Peyer's patch (tissue), 4 donors: ENCODE data around the gene SPOCK3. TPM values are rescaled to one million over a fixed set of nuclear protein-coding genes. Genes with fewer than 3 reads are reported as not detected.

ENCODE experiments used
- DNase-seq, 3 donors: peaks; one replicate each; pipeline ENCODE4 v3.0.0-alpha.2; 2017 to 2019
- H3K27ac ChIP-seq, 4 donors: fragments of 200-600 bp; sonication (generic); one replicate each; pipeline ENCODE4 v1.5.1; 2016 to 2019
- H3K27me3 ChIP-seq, 2 donors: fragments of 200-600 bp; sonication (generic); one replicate each; pipeline ENCODE4 v1.5.1; 2019
- H3K36me3 ChIP-seq, 3 donors: fragments of 200-600 bp; sonication (generic); one replicate each; pipeline ENCODE4 v1.5.1; 2016 to 2019
- H3K4me1 ChIP-seq, 4 donors: fragments of 200-600 bp; sonication (generic); one replicate each; pipeline ENCODE4 v1.5.1; 2016 to 2019
- H3K4me3 ChIP-seq, 4 donors: fragments of 200-600 bp; sonication (generic); 1 replicate in 3 of 4; 2 replicates in 1 of 4; pipeline ENCODE4 v1.5.1; 2016 to 2019; ENCODE audit warnings: mild to moderate bottlenecking in 1 of 4
- H3K9me3 ChIP-seq, 4 donors: fragments of 200-600 bp; sonication (generic); one replicate each; pipeline ENCODE4 v1.5.1; 2016 to 2019; ENCODE audit warnings: mild to moderate bottlenecking in 1 of 4
- POLR2A ChIP-seq, 2 donors: fragments of 450-650 bp; IDR thresholded peaks; one replicate each; pipeline ENCODE4 v1.5.1; 2017; ENCODE audit warnings: antibody characterized with exemption in 2 of 2, mild to moderate bottlenecking in 2 of 2, moderate library complexity in 2 of 2
- total RNA-seq, 4 donors: library from RNA; depleted of rRNA; stranded (reverse); fragments of >200 nt; gene quantifications; one replicate each; pipeline ENCODE4 v1.1.0, GENCODE V29; 2016
- TF ChIP-seq, protein P1 (sequence below), 6 experiments: fragments of 450-650 bp in 4 of 6; fragments of 200-600 bp in 2 of 6; sonication (generic) in 1 of 6; IDR thresholded peaks; one replicate each; pipeline ENCODE4 v1.5.1; 2017 to 2019; ENCODE audit warnings: antibody characterized with exemption in 6 of 6, mild to moderate bottlenecking in 3 of 6, moderate library complexity in 1 of 6

SPOCK3 gene
- total RNA-seq, 4 donors from 2014 or later, result 1.7 TPM; not detected in 3

DNA sequence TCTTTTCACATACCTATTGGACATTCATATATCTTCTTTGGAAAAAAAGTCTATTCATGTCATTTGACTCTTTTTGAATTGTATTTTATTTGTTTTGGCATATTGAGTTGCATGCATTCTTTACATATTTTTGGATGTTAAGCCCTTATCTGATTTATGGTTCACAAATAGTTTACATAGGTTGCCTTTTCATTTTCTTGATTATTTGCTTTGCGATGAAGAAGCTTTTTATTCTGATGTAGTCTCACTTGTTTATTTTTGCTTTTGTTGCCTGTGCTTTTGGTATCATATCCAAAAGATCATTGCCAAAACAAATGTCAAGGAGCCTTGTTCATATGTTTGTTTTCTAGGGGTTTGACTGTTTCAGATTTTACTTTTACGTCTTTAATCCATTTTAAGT is 43.9 kb downstream of the SPOCK3 start:
- Histone ChIP-seq H3K9me3 (no peaks in the 10 kb centered on the region), H3K27ac (no peak overlapping the region), H3K4me3 (no peak overlapping the region), H3K36me3 (no peaks in the 10 kb centered on the region), H3K4me1 (no peaks in the 10 kb centered on the region), H3K27me3 (no peaks in the 10 kb centered on the region)
- DNase-seq, result no peak
- TF ChIP-seq POLR2A (IDR thresholded peaks at IDR 0.05), result no peak
- TF ChIP-seq, protein P1, sequence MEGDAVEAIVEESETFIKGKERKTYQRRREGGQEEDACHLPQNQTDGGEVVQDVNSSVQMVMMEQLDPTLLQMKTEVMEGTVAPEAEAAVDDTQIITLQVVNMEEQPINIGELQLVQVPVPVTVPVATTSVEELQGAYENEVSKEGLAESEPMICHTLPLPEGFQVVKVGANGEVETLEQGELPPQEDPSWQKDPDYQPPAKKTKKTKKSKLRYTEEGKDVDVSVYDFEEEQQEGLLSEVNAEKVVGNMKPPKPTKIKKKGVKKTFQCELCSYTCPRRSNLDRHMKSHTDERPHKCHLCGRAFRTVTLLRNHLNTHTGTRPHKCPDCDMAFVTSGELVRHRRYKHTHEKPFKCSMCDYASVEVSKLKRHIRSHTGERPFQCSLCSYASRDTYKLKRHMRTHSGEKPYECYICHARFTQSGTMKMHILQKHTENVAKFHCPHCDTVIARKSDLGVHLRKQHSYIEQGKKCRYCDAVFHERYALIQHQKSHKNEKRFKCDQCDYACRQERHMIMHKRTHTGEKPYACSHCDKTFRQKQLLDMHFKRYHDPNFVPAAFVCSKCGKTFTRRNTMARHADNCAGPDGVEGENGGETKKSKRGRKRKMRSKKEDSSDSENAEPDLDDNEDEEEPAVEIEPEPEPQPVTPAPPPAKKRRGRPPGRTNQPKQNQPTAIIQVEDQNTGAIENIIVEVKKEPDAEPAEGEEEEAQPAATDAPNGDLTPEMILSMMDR (IDR thresholded peaks at IDR 0.05), result no peak

DNA sequence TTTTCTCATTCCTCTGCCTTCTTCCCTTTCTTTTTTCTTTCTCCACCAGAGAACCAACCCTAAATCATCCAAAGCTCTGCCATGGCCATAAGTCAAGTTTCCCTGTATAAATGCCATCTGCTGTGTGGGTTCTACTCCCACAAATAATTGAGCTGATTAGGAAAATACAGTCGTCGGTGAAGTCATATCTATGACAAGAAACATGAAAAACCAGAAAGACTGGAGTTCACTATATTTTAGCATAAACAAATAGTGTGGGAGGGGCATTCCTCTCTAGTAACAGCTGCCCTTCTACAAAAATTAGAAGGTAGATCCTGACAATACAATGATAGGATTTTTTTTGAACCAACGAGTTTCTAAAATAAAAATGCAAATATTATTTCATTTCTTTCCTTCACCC is 48.8 kb downstream of the SPOCK3 start:
- no peak overlapping the region for H3K27ac ChIP-seq
- no peaks in the 10 kb centered on the region for H3K36me3 ChIP-seq
- no peaks in the 10 kb centered on the region for H3K9me3 ChIP-seq
- no peaks in the 10 kb centered on the region for H3K4me1 ChIP-seq
- no peaks in the 10 kb centered on the region for H3K27me3 ChIP-seq
- no peak for DNase-seq
- no peak for TF ChIP-seq POLR2A (IDR thresholded peaks at IDR 0.05)
- TF ChIP-seq, protein P1 (IDR thresholded peaks at IDR 0.05), result no peak
- no peak overlapping the region for H3K4me3 ChIP-seq

DNA sequence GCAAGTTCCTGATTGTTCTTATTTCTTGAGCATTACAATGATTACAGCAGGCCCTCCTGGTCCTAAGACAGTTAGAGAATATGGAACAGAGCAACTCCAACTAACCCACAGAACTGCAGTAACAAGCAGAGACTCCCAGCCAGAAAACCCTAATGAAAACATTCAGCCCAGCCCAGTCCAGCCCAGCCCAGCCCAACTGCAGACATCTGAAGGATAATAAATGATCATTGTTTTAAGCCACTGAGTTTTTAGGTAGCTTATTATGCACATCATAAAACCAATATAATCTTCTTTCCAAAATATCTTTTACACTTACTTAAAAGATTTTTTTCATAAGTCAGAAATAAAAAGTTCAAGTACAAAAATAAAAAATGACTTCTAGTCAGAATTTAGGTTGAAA is 51.3 kb downstream of the SPOCK3 start:
- H3K4me1 ChIP-seq, result no peaks in the 10 kb centered on the region
- no peaks in the 10 kb centered on the region for H3K27me3 ChIP-seq
- H3K27ac ChIP-seq, result no peak overlapping the region
- H3K36me3 ChIP-seq, result no peaks in the 10 kb centered on the region
- H3K4me3 ChIP-seq, result no peak overlapping the region
- TF ChIP-seq POLR2A (IDR thresholded peaks at IDR 0.05), result no peak
- TF ChIP-seq, protein P1 (IDR thresholded peaks at IDR 0.05), result no peak
- H3K9me3 ChIP-seq, result no peaks in the 10 kb centered on the region
- no peak for DNase-seq

DNA sequence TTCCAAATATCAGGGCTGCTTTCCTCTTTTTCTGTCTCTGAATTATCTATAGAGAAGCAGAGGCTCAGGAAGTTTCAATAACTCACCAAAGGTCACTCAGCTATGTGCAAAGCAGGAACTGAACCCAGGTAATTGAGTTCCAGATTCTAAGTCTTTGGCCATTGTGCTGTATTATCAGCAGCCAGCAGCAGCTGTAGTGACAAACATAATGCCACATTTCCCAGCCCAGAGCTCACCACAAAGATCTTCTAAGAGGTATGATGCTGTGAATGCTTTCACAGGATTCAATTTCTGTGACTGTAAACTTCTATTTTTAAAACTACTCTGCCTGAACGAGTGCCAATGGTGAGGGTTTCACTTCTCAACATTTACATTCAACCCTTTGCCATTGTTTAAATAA is 56.4 kb downstream of the SPOCK3 start:
- no peaks in the 10 kb centered on the region for H3K36me3 ChIP-seq
- no peak overlapping the region for H3K27ac ChIP-seq
- TF ChIP-seq, protein P1 (IDR thresholded peaks at IDR 0.05), result no peak
- no peak for TF ChIP-seq POLR2A (IDR thresholded peaks at IDR 0.05)
- no peaks in the 10 kb centered on the region for H3K27me3 ChIP-seq
- no peaks in the 10 kb centered on the region for H3K4me1 ChIP-seq
- no peaks in the 10 kb centered on the region for H3K9me3 ChIP-seq
- DNase-seq, result no peak
- no peak overlapping the region for H3K4me3 ChIP-seq

DNA sequence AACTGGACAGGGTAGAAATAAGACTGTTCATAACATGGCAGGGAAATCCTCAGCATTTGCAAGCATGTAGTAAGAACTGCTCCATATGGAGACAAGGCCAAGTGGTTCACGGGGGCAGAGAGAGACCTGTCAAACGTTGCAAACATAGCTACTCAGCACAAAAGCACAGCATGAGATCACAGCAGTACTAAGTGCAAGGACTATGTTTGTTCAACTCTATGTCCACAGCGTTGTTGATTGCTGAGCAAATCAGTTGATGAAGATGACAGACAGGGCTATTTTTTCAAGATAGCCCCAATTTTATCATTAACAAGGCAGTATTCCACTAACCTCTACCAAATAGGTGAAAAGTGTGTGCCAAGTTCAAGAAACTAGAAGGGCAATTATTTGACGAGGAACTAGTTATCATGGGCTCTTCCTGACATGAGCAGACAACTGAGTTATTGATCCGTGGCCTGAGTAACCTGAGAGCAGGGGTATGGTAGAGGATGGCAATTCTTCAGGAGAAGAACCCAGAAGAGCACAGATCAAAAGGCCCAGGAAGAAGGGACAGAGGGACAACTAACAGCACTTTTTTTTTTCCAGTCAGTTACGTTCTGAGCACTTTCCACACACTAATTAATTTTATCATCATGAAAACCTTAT is 57.4 kb downstream of the SPOCK3 start:
- DNase-seq, result no peak
- H3K36me3 ChIP-seq, result no peaks in the 10 kb centered on the region
- no peak overlapping the region for H3K27ac ChIP-seq
- H3K9me3 ChIP-seq, result no peaks in the 10 kb centered on the region
- H3K4me3 ChIP-seq, result no peak overlapping the region
- TF ChIP-seq, protein P1 (IDR thresholded peaks at IDR 0.05), result no peak
- H3K27me3 ChIP-seq, result no peaks in the 10 kb centered on the region
- H3K4me1 ChIP-seq, result no peaks in the 10 kb centered on the region

DNA sequence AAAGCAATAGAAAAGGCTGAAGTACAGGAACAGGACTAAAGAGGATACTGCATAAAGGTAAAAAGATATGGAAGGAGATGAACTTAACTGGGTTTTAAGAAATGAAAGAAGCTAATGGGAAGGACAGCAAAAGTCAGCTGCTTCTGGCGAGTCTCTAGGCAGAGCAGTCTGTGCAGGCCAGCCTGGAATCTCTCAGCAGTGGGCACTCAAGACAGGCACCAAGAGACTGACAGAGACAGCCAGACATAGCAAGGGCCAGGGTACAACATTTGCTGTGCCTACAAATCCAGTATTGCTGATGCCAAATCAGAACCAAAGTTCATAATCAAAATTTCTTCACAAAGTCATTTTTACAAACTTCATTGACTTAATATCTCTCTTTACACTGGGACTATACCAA is 62.4 kb downstream of the SPOCK3 start:
- TF ChIP-seq, protein P1 (IDR thresholded peaks at IDR 0.05), result no peak
- TF ChIP-seq POLR2A (IDR thresholded peaks at IDR 0.05), result no peak
- no peaks in the 10 kb centered on the region for H3K4me1 ChIP-seq

More for the DNA sequence above, 62.4 kb downstream of the SPOCK3 start:
- no peak for DNase-seq
- Histone ChIP-seq H3K36me3 (no peaks in the 10 kb centered on the region), H3K27ac (no peak overlapping the region), H3K27me3 (no peaks in the 10 kb centered on the region), H3K9me3 (no peaks in the 10 kb centered on the region), H3K4me3 (no peak overlapping the region)
